Right cardiac atrium (tissue), 5 donors: ENCODE measurements around the gene ATP8A1. TPM values are rescaled to one million over a fixed set of nuclear protein-coding genes. Genes with fewer than 3 reads are reported as not detected.
"Not testable (repeated sequence)": the region's sequence is repeated elsewhere in the genome, so short reads cannot be mapped to it uniquely, and the experiment has no call there.

Experiments used
- ATAC-seq, 2 donors: fragments of 200-7000 bp; cut with Tn5 transposase; one replicate each; pipeline versions ENCODE4 v1.8.0 to v1.9.1; 2020; ENCODE audit warnings: moderate library complexity in 2 of 2, mild to moderate bottlenecking in 1 of 2
- DNase-seq, 3 donors: peaks; one replicate each; pipeline ENCODE4 v3.0.0-alpha.2; 2020
- H3K27ac ChIP-seq: one replicate; pipeline ENCODE4 v1.5.1; 2013; ENCODE audit warnings: mild to moderate bottlenecking, low read length, control low read depth, moderate library complexity
- H3K27me3 ChIP-seq: one replicate; pipeline ENCODE4 v1.6.1; 2013; ENCODE audit not compliant: control insufficient read depth, insufficient read depth
- H3K4me1 ChIP-seq: one replicate; pipeline ENCODE4 v1.6.1; 2013; ENCODE audit warnings: low read length; ENCODE audit not compliant: control insufficient read depth, insufficient read depth
- H3K4me3 ChIP-seq: one replicate; pipeline ENCODE4 v1.5.1; 2013; ENCODE audit warnings: low read length, control low read depth
- H3K9me3 ChIP-seq: one replicate; pipeline ENCODE4 v1.6.1; 2013; ENCODE audit warnings: low read length; ENCODE audit not compliant: control insufficient read depth
- WGBS: extraction: QIAGEN DNeasy Blood & Tissue Kit; methylation state at CpG from one replicate; pipeline ENCODE4 v1.1.7; 2013; 5-methylcytosine and 5-hydroxymethylcytosine counted together
- intact Hi-C, 4 donors: fragments of 100-400 bp; cut with DNase I; formaldehyde crosslinking; loops; one replicate each; pipeline versions ENCODE4 v1.11.0 to v1.14.0; 2022 to 2023
- polyA plus RNA-seq: library from polyadenylated mRNA; stranded (reverse); fragments of 200-250 nt; gene quantifications from one replicate; pipeline ENCODE4 v1.2.3, GENCODE V29; 2013
- total RNA-seq, 4 donors: library from RNA; stranded (reverse); fragmentation: NEBNext Ultra II Directional; extraction: Animal tissue kit (Norgen Biotek cat#: 25700); gene quantifications; one replicate each; pipeline ENCODE4 v1.2.1, GENCODE V29; 2021
- donor health status: healthy with polysubstance abuse.
- donor health status: DM: no; HTN: yes; CAD: no.
- donor health status: DM: no; HTN: no; CAD: no.
- donor health status: DM: no; HTN: yes; CAD: no; lungs with severe emphysema.
- donor health status: DM: yes; HTN: yes; CAD: no.

Gene ATP8A1
- total and polyA plus RNA-seq, 5 donors = 9.5 to 28.2 (median 20.7) TPM

GRCh38 chr4:42483426-42484379 lies 173.2 kb downstream of the ATP8A1 start:
- H3K27ac ChIP-seq = no peak overlapping the region
- H3K4me1 ChIP-seq = no peaks in the 10 kb centered on the region
- no peaks in the 10 kb centered on the region for H3K9me3 ChIP-seq
- no peak overlapping the region for H3K4me3 ChIP-seq
- ATAC-seq (no peak), DNase-seq (no peak)
- H3K27me3 ChIP-seq = no peaks in the 10 kb centered on the region
- 80% methylated on average over 9 of the region's 9 CpGs for WGBS
- intact Hi-C loops = no loop called here

- Histone ChIP-seq H3K27ac (no peak overlapping the region), H3K9me3 (no peaks in the 10 kb centered on the region), H3K4me1 (no peaks in the 10 kb centered on the region), H3K27me3 (no peaks in the 10 kb centered on the region), H3K4me3 (no peak overlapping the region)
- intact Hi-C loops = no loop called here
- WGBS = 65% methylated on average over 5 of the region's 5 CpGs
- no peak for ATAC-seq
- no peak for DNase-seq
Observed at GRCh38 chr4:42482516-42483327, 174.2 kb downstream of the ATP8A1 start.

- 68% methylated on average over 1 of the region's 1 CpG for WGBS
- no peaks in the 10 kb centered on the region for H3K27me3 ChIP-seq
- no peaks in the 10 kb centered on the region for H3K4me1 ChIP-seq
- no peaks in the 10 kb centered on the region for H3K9me3 ChIP-seq
- no peak overlapping the region for H3K4me3 ChIP-seq
- H3K27ac ChIP-seq = no peak overlapping the region
- no peak for DNase-seq
- intact Hi-C loops = no loop called here
- no peak for ATAC-seq
Observed at GRCh38 chr4:42480717-42481116, 176.2 kb downstream of the ATP8A1 start.

GRCh38 chr4:42480281-42480680 lies 176.6 kb downstream of the ATP8A1 start:
- no peaks in the 10 kb centered on the region for H3K9me3 ChIP-seq
- intact Hi-C loops = no loop called here
- ATAC-seq (no peak), DNase-seq (no peak)
- H3K4me1 ChIP-seq = no peaks in the 10 kb centered on the region
- no peaks in the 10 kb centered on the region for H3K27me3 ChIP-seq
- no peak overlapping the region for H3K27ac ChIP-seq
- no peak overlapping the region for H3K4me3 ChIP-seq
- 75% methylated on average over 1 of the region's 1 CpG for WGBS

- Histone ChIP-seq H3K9me3 (no peaks in the 10 kb centered on the region), H3K4me3 (no peak overlapping the region), H3K27ac (no peak overlapping the region), H3K27me3 (no peaks in the 10 kb centered on the region), H3K4me1 (no peaks in the 10 kb centered on the region)
- no peak for DNase-seq
- intact Hi-C loops = no loop called here
- ATAC-seq = no peak
Observed at GRCh38 chr4:42478946-42479345, 178.0 kb downstream of the ATP8A1 start.

GRCh38 chr4:42478509-42478908 lies 178.4 kb downstream of the ATP8A1 start:
- WGBS = 95% methylated on average over 2 of the region's 2 CpGs
- intact Hi-C loops = no loop called here
- Histone ChIP-seq H3K4me3 (no peak overlapping the region), H3K4me1 (no peaks in the 10 kb centered on the region), H3K27ac (no peak overlapping the region), H3K9me3 (no peaks in the 10 kb centered on the region), H3K27me3 (no peaks in the 10 kb centered on the region)
- ATAC-seq = no peak
- DNase-seq = no peak

- intact Hi-C loops = no loop called here
- no peaks in the 10 kb centered on the region for H3K9me3 ChIP-seq
- WGBS = 71% methylated on average over 3 of the region's 3 CpGs
Observed at GRCh38 chr4:42474406-42474805, 182.5 kb downstream of the ATP8A1 start.

GRCh38 chr4:42473071-42473684 lies 183.7 kb downstream of the ATP8A1 start:
- Histone ChIP-seq H3K4me1 (no peaks in the 10 kb centered on the region), H3K27me3 (no peaks in the 10 kb centered on the region), H3K27ac (no peak overlapping the region), H3K4me3 (no peak overlapping the region), H3K9me3 (no peaks in the 10 kb centered on the region)
- 95% methylated on average over 3 of the region's 3 CpGs for whole genome bisulfite sequencing
- intact Hi-C loops = no loop called here
- DNase-seq (no peak), ATAC-seq (no peak)

More at GRCh38 chr4:42474406-42474805, 182.5 kb downstream of the ATP8A1 start:
- H3K27ac ChIP-seq = no peak overlapping the region
- no peaks in the 10 kb centered on the region for H3K27me3 ChIP-seq
- ATAC-seq (no peak), DNase-seq (no peak)
- H3K4me1 ChIP-seq = no peaks in the 10 kb centered on the region
- H3K4me3 ChIP-seq = no peak overlapping the region

- intact Hi-C loops = no loop called here
- ATAC-seq = no peak
- Histone ChIP-seq H3K4me3 (no peak overlapping the region), H3K9me3 (no peaks in the 10 kb centered on the region), H3K27ac (no peak overlapping the region), H3K27me3 (no peaks in the 10 kb centered on the region), H3K4me1 (no peaks in the 10 kb centered on the region)
- WGBS = 66% methylated on average over 3 of the region's 3 CpGs
- DNase-seq = no peak
Observed at GRCh38 chr4:42471896-42472295, 185.0 kb downstream of the ATP8A1 start.

- 82% methylated on average over 5 of the region's 5 CpGs for WGBS
- intact Hi-C loops = no loop called here
Observed at GRCh38 chr4:42470023-42470422, 186.9 kb downstream of the ATP8A1 start.

GRCh38 chr4:42467777-42468176 lies 189.1 kb downstream of the ATP8A1 start:
- DNase-seq, H3K4me3 ChIP-seq, H3K4me1 ChIP-seq, ATAC-seq, H3K9me3 ChIP-seq, H3K27me3 ChIP-seq, intact Hi-C loops, H3K27ac ChIP-seq: not testable (repeated sequence)
- WGBS = 89% methylated on average over 3 of the region's 3 CpGs

More at GRCh38 chr4:42470023-42470422, 186.9 kb downstream of the ATP8A1 start:
- Histone ChIP-seq H3K4me1 (no peaks in the 10 kb centered on the region), H3K27ac (no peak overlapping the region), H3K9me3 (no peaks in the 10 kb centered on the region), H3K27me3 (no peaks in the 10 kb centered on the region), H3K4me3 (no peak overlapping the region)
- DNase-seq = no peak
- ATAC-seq = no peak
